ENCODE results near the gene ATP2A2.
"Not testable (repeated sequence)": the region's sequence is repeated elsewhere in the genome, so short reads cannot be mapped to it uniquely, and the experiment has no call there.

Gene ATP2A2

GRCh38 chr12:110369992-110370391, 88.9 kb downstream of the ATP2A2 start:
- Histone ChIP-seq H3K9ac (ENCODE audit: low read length) (no peak overlapping the region), H3K4me1 (ENCODE audit: control insufficient read depth, insufficient read depth, low read length) (peaks cover 36% of the 10 kb centered on the region), H3K36me3 (ENCODE audit: control insufficient read depth, insufficient read depth, low read length) (peaks cover 11% of the 10 kb centered on the region), H3K27ac (ENCODE audit: low read depth, low read length) (no peak overlapping the region), H3K4me3 (ENCODE audit: low read length) (no peak overlapping the region), H3K27me3 (ENCODE audit: control insufficient read depth, insufficient read depth, low read length) (no peaks in the 10 kb centered on the region)

- H3K4me3 ChIP-seq (ENCODE audit: low read length) = no peak overlapping the region
- no peak overlapping the region for H3K27ac ChIP-seq (ENCODE audit: low read depth, low read length)
- no peaks in the 10 kb centered on the region for H3K27me3 ChIP-seq (ENCODE audit: control insufficient read depth, insufficient read depth, low read length)
- H3K36me3 ChIP-seq (ENCODE audit: control insufficient read depth, insufficient read depth, low read length) = peaks cover 15% of the 10 kb centered on the region
- peaks cover 36% of the 10 kb centered on the region for H3K4me1 ChIP-seq (ENCODE audit: control insufficient read depth, insufficient read depth, low read length)
- no peak overlapping the region for H3K9ac ChIP-seq (ENCODE audit: low read length)
Observed at GRCh38 chr12:110370732-110371231, 89.7 kb downstream of the ATP2A2 start.

GRCh38 chr12:110371408-110372055, 90.5 kb downstream of the ATP2A2 start:
- Histone ChIP-seq H3K27me3 (ENCODE audit: control insufficient read depth, insufficient read depth, low read length) (no peaks in the 10 kb centered on the region), H3K4me3 (ENCODE audit: low read length) (no peak overlapping the region), H3K36me3 (ENCODE audit: control insufficient read depth, insufficient read depth, low read length) (peaks cover 20% of the 10 kb centered on the region), H3K27ac (ENCODE audit: low read depth, low read length) (no peak overlapping the region), H3K9ac (ENCODE audit: low read length) (no peak overlapping the region), H3K4me1 (ENCODE audit: control insufficient read depth, insufficient read depth, low read length) (peaks cover 36% of the 10 kb centered on the region)

- H3K9ac ChIP-seq (ENCODE audit: low read length) = no peak overlapping the region
- H3K27ac ChIP-seq (ENCODE audit: low read depth, low read length) = no peak overlapping the region
- peaks cover 31% of the 10 kb centered on the region for H3K4me1 ChIP-seq (ENCODE audit: control insufficient read depth, insufficient read depth, low read length)
- H3K4me3 ChIP-seq (ENCODE audit: low read length) = no peak overlapping the region
- no peaks in the 10 kb centered on the region for H3K27me3 ChIP-seq (ENCODE audit: control insufficient read depth, insufficient read depth, low read length)
- peaks cover 20% of the 10 kb centered on the region for H3K36me3 ChIP-seq (ENCODE audit: control insufficient read depth, insufficient read depth, low read length)
Observed at GRCh38 chr12:110372056-110372425, 91.0 kb downstream of the ATP2A2 start.

- Histone ChIP-seq H3K4me1 (ENCODE audit: control insufficient read depth, insufficient read depth, low read length) (peaks cover 26% of the 10 kb centered on the region), H3K9ac (ENCODE audit: low read length) (no peak overlapping the region), H3K36me3 (ENCODE audit: control insufficient read depth, insufficient read depth, low read length) (peaks cover 24% of the 10 kb centered on the region), H3K27ac (ENCODE audit: low read depth, low read length) (peak overlapping the region; percentile 64), H3K27me3 (ENCODE audit: control insufficient read depth, insufficient read depth, low read length) (no peaks in the 10 kb centered on the region), H3K4me3 (ENCODE audit: low read length) (no peak overlapping the region)
Observed at GRCh38 chr12:110373025-110373424, 92.0 kb downstream of the ATP2A2 start.

- H3K9ac ChIP-seq (ENCODE audit: low read length) = no peak overlapping the region
Observed at GRCh38 chr12:110373425-110373824, 92.4 kb downstream of the ATP2A2 start.

GRCh38 chr12:110373962-110374611, 93.0 kb downstream of the ATP2A2 start:
- H3K4me1 ChIP-seq (ENCODE audit: control insufficient read depth, insufficient read depth, low read length) = peaks cover 26% of the 10 kb centered on the region
- no peaks in the 10 kb centered on the region for H3K27me3 ChIP-seq (ENCODE audit: control insufficient read depth, insufficient read depth, low read length)
- peak overlapping the region; percentile 64 for H3K27ac ChIP-seq (ENCODE audit: low read depth, low read length)
- no peak overlapping the region for H3K4me3 ChIP-seq (ENCODE audit: low read length)
- H3K36me3 ChIP-seq (ENCODE audit: control insufficient read depth, insufficient read depth, low read length) = peaks cover 31% of the 10 kb centered on the region
- H3K9ac ChIP-seq (ENCODE audit: low read length) = no peak overlapping the region

More at GRCh38 chr12:110373425-110373824, 92.4 kb downstream of the ATP2A2 start:
- H3K4me3 ChIP-seq (ENCODE audit: low read length) = no peak overlapping the region
- H3K36me3 ChIP-seq (ENCODE audit: control insufficient read depth, insufficient read depth, low read length) = peaks cover 27% of the 10 kb centered on the region
- peaks cover 26% of the 10 kb centered on the region for H3K4me1 ChIP-seq (ENCODE audit: control insufficient read depth, insufficient read depth, low read length)
- H3K27me3 ChIP-seq (ENCODE audit: control insufficient read depth, insufficient read depth, low read length) = no peaks in the 10 kb centered on the region
- peak overlapping the region; percentile 64 for H3K27ac ChIP-seq (ENCODE audit: low read depth, low read length)

- not testable (repeated sequence) for H3K9ac ChIP-seq (ENCODE audit: low read length); H3K4me3 ChIP-seq (ENCODE audit: low read length); H3K27me3 ChIP-seq (ENCODE audit: control insufficient read depth, insufficient read depth, low read length); H3K27ac ChIP-seq (ENCODE audit: low read depth, low read length)
- Histone ChIP-seq H3K36me3 (ENCODE audit: control insufficient read depth, insufficient read depth, low read length) (peaks cover 38% of the 10 kb centered on the region), H3K4me1 (ENCODE audit: control insufficient read depth, insufficient read depth, low read length) (peaks cover 12% of the 10 kb centered on the region)
Observed at GRCh38 chr12:110378131-110378790, 97.2 kb downstream of the ATP2A2 start.

- H3K9ac ChIP-seq (ENCODE audit: low read length) = no peak overlapping the region
- peaks cover 32% of the 10 kb centered on the region for H3K36me3 ChIP-seq (ENCODE audit: control insufficient read depth, insufficient read depth, low read length)
- no peak overlapping the region for H3K27ac ChIP-seq (ENCODE audit: low read depth, low read length)
- H3K4me3 ChIP-seq (ENCODE audit: low read length) = no peak overlapping the region
- H3K27me3 ChIP-seq (ENCODE audit: control insufficient read depth, insufficient read depth, low read length) = no peaks in the 10 kb centered on the region
- H3K4me1 ChIP-seq (ENCODE audit: control insufficient read depth, insufficient read depth, low read length) = peaks cover 4% of the 10 kb centered on the region
Observed at GRCh38 chr12:110379197-110379596, 98.2 kb downstream of the ATP2A2 start.

GRCh38 chr12:110379631-110380030, 98.6 kb downstream of the ATP2A2 start:
- H3K27ac ChIP-seq (ENCODE audit: low read depth, low read length) = no peak overlapping the region
- no peak overlapping the region for H3K4me3 ChIP-seq (ENCODE audit: low read length)
- H3K4me1 ChIP-seq (ENCODE audit: control insufficient read depth, insufficient read depth, low read length) = peaks cover 2% of the 10 kb centered on the region
- H3K36me3 ChIP-seq (ENCODE audit: control insufficient read depth, insufficient read depth, low read length) = peaks cover 32% of the 10 kb centered on the region
- no peaks in the 10 kb centered on the region for H3K27me3 ChIP-seq (ENCODE audit: control insufficient read depth, insufficient read depth, low read length)
- H3K9ac ChIP-seq (ENCODE audit: low read length) = no peak overlapping the region

GRCh38 chr12:110382683-110383082, 101.6 kb downstream of the ATP2A2 start:
- Histone ChIP-seq H3K27ac (ENCODE audit: low read depth, low read length) (no peak overlapping the region), H3K4me1 (ENCODE audit: control insufficient read depth, insufficient read depth, low read length) (no peaks in the 10 kb centered on the region), H3K36me3 (ENCODE audit: control insufficient read depth, insufficient read depth, low read length) (peaks cover 20% of the 10 kb centered on the region), H3K9ac (ENCODE audit: low read length) (no peak overlapping the region), H3K27me3 (ENCODE audit: control insufficient read depth, insufficient read depth, low read length) (no peaks in the 10 kb centered on the region), H3K4me3 (ENCODE audit: low read length) (no peak overlapping the region)

Data from rectal smooth muscle tissue (tissue), 1 donor.